ENCODE measurements around the gene GSG1L.

GSG1L gene

GRCh38 chr16:27786221-27786922, 277.1 kb downstream of the GSG1L start:
- no peaks in the 10 kb centered on the region for H3K9me3 ChIP-seq (ENCODE audit: severe bottlenecking)
- no peak overlapping the region for H3K27ac ChIP-seq
- DNase-seq = no peak
- H3K27me3 ChIP-seq (ENCODE audit: insufficient read depth, low read depth, severe bottlenecking) = no peaks in the 10 kb centered on the region
- H3K4me3 ChIP-seq (ENCODE audit: low read depth, low read length) = no peak overlapping the region
- TF ChIP-seq CTCF (IDR thresholded peaks at IDR 0.05; ENCODE audit: low read depth, low read length) = no peak
- H3K36me3 ChIP-seq = no peaks in the 10 kb centered on the region

GRCh38 chr16:27785307-27785678, 278.2 kb downstream of the GSG1L start:
- Histone ChIP-seq H3K36me3 (no peaks in the 10 kb centered on the region), H3K4me3 (ENCODE audit: low read depth, low read length) (no peak overlapping the region), H3K9me3 (ENCODE audit: severe bottlenecking) (no peaks in the 10 kb centered on the region), H3K27me3 (ENCODE audit: insufficient read depth, low read depth, severe bottlenecking) (no peaks in the 10 kb centered on the region), H3K27ac (no peak overlapping the region)
- TF ChIP-seq CTCF (IDR thresholded peaks at IDR 0.05; ENCODE audit: low read depth, low read length) = no peak
- no peak for DNase-seq

GRCh38 chr16:27784351-27785306, 278.9 kb downstream of the GSG1L start:
- no peaks in the 10 kb centered on the region for H3K27me3 ChIP-seq (ENCODE audit: insufficient read depth, low read depth, severe bottlenecking)
- peaks cover 4% of the 10 kb centered on the region for H3K36me3 ChIP-seq
- no peak overlapping the region for H3K27ac ChIP-seq
- no peaks in the 10 kb centered on the region for H3K9me3 ChIP-seq (ENCODE audit: severe bottlenecking)
- no peak overlapping the region for H3K4me3 ChIP-seq (ENCODE audit: low read depth, low read length)
- DNase-seq = no peak
- TF ChIP-seq CTCF (IDR thresholded peaks at IDR 0.05; ENCODE audit: low read depth, low read length) = no peak

GRCh38 chr16:27781981-27782880, 281.3 kb downstream of the GSG1L start:
- TF ChIP-seq CTCF (IDR thresholded peaks at IDR 0.05; ENCODE audit: low read depth, low read length) = no peak
- no peak for DNase-seq
- H3K9me3 ChIP-seq (ENCODE audit: severe bottlenecking) = no peaks in the 10 kb centered on the region
- no peaks in the 10 kb centered on the region for H3K27me3 ChIP-seq (ENCODE audit: insufficient read depth, low read depth, severe bottlenecking)
- peaks cover 28% of the 10 kb centered on the region for H3K36me3 ChIP-seq
- H3K4me3 ChIP-seq (ENCODE audit: low read depth, low read length) = no peak overlapping the region
- no peak overlapping the region for H3K27ac ChIP-seq

GRCh38 chr16:27781195-27781524, 282.4 kb downstream of the GSG1L start:
- no peak overlapping the region for H3K4me3 ChIP-seq (ENCODE audit: low read depth, low read length)
- no peak for TF ChIP-seq CTCF (IDR thresholded peaks at IDR 0.05; ENCODE audit: low read depth, low read length)
- peaks cover 35% of the 10 kb centered on the region for H3K36me3 ChIP-seq
- DNase-seq = no peak
- no peaks in the 10 kb centered on the region for H3K27me3 ChIP-seq (ENCODE audit: insufficient read depth, low read depth, severe bottlenecking)
- H3K9me3 ChIP-seq (ENCODE audit: severe bottlenecking) = no peaks in the 10 kb centered on the region
- no peak overlapping the region; the same call in 1 of the 2 replicates for H3K27ac ChIP-seq
